IPS DF 4.7 (cell line): ENCODE measurements around the gene JAG1.
"Not testable (repeated sequence)": the region's sequence is repeated elsewhere in the genome, so short reads cannot be mapped to it uniquely, and the experiment has no call there.

Experiments
- DNase-seq: peaks from one replicate; pipeline ENCODE4 v3.0.0-alpha.2; 2013; ENCODE audit warnings: low spot score; ENCODE audit errors: extremely low read depth

The JAG1 gene

GRCh38 chr20:10613911-10614310, 59.9 kb downstream of the JAG1 start:
- DNase-seq, result no peak

DNA sequence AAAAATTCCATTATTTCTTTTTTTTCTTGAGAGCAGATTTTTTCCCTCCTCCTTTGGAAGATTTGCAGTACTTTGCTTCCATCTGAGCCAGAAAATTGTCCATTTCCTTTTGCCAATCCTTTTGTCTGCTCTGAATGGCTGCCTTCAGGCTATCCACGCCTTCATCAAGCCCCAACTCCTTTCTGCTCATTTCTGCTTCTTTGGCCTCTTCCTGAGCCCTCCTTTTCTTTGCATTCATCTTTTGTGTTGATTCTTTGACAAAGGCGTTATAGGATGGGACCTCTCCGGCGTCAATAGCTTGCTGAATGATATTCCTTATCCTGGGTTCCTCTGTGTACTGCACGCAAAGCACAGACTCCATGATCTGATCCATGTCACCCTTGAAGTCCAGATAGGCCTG, 60.4 kb downstream of the JAG1 start:
- DNase-seq, result not testable (repeated sequence)

GRCh38 chr20:10611357-10611756, 62.4 kb downstream of the JAG1 start:
- no peak for DNase-seq

DNA sequence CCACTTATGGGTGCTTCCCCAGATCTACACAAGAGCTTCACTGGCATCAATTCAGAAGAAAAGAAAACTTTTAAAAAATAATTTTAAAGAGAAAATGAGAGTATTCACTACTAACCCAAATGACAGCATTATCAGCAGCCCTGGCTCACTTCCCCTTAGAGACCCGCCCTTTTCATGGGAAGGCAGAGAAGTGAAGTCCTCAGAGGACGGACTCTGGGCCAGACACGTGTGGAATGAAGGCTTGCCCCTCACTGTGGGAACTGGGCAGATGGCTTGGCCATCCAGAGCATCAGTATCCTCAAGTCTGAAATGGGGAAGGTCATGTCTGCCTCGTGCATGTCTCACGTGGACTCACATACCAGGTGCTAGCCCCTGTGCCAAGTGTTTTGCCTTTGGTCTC, 63.5 kb downstream of the JAG1 start:
- no peak for DNase-seq

DNA sequence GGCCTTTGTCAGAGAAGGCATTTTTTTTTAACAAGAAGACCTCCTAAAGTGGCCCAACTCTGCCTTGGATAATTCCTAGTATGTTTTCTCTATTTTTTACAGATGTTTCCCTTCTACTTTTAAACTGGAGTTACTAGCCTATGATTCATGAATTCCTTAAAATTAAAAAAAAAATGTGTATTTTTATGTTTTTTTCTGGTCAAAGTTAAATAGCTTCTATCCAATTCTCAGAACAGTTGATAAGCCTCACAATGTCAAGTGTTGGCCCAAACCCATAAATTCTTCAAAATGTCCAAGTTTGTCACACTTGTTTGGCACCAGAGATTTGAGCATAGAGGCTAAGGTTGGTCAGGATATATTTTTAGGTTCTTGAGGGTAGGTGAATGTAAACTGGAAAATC, 64.0 kb downstream of the JAG1 start:
- no peak for DNase-seq

DNA sequence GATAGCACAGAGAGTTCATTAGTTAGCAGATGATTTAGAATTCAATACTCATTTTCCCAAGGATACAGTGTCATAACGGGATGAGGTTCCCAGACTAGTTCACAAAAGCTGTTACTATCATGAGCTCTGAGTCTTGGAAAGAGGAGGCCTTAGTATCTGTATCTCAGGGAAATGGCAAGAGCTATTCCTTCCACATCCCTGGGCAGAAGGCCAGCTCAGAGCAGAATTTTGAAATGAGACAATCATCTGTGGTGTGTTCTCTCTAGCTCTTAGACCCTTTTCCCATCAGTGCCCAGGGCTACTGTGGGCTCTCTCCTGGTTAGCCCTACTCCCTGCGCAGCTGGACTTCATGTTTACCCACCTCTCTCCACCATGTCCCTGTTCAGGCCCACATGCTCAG, 64.5 kb downstream of the JAG1 start:
- DNase-seq, result no peak

- DNase-seq, result no peak
These were observed 68.1 kb downstream of the JAG1 start for GRCh38 chr20:10605547-10606195.

DNA sequence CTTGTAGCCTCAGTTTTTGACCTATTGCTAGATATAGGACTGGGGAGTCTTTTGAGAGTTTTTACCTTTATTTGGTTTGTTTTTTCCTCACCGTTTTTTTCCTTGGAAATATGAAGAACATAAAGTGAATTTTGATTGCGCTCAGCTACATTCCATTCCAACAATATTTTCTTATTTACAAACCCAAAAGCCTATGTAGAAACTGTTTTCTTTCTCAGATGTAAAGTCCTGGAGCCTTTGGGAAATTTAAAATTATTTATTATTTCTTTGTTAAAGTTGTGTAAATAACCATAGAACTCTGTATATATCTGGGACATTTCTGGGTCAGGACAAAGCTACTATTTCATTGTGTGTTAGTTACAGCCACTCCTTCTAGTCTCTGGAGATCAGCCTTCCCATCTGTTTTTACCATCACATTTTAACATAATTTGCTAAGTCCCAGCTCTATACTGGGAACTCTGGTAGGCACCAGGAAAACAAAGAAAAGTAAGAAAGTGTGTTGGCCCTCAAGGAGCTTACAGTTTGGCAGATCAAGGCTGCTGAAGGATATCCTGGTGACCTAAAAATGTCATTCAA, 68.8 kb downstream of the JAG1 start:
- no peak for DNase-seq

DNA sequence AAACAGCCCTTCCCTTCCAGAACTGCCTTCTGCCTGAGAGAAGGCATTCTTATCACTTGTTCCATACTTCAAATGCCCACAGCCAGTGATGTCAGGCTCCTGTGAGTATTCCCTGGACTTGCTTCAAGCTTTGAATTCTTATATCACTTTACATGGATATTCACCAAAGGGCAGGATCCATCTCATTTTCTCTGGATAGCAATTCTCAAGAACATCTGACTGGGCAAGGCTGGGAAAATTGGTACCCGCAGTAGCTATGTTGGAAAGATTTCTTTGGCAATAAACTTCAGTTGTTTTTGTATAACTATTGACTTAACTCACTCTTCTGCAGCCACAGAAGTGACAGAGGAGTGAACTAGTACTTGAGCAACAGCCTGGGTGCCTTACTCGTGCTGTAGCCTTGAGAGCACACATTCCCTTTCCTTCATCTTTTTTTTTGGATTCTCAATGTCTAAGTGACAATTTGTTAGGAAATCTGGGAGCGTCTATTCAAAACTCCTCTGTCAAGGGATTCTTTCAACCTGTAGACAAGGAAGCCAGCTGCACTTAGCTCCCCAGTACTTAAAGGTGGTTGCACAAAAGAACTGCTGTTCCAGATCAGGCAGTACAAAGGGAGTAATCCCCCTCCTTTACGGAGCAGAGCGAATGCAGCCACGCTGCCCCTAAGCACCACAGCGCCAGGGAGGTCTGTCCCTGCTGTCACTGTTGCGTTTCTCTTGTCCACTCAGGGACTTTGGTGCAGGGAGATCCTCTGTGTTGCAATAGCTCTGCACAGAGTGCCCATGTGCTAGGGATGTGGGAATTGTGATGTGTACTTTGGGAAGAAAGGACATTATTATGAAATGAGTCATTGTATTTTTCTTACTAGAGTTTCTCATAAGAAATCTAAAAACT, 69.6 kb downstream of the JAG1 start:
- no peak for DNase-seq

- DNase-seq, result no peak
These were observed 70.4 kb downstream of the JAG1 start for GRCh38 chr20:10603378-10603777.

- DNase-seq, result no peak
These were observed 71.5 kb downstream of the JAG1 start for GRCh38 chr20:10602221-10602871.

DNA sequence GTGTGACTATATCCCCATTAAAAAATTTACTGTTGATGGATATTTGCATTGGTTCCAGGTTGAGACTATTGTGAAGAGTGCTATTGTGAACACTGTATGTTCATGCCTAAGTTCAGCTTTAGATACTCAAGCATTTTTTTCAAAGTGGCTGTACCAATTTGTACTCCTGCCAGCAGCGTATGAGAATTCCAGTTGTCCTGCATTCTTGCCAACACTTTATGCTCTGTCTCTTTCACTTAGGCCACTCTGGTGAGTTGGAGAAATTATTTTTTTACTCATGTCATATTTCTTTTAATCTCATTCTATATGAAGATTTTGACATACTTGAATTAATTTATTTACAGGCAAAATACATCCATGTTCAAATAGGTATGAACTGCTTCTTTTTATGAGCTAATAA, 76.2 kb downstream of the JAG1 start:
- no peak for DNase-seq

DNA sequence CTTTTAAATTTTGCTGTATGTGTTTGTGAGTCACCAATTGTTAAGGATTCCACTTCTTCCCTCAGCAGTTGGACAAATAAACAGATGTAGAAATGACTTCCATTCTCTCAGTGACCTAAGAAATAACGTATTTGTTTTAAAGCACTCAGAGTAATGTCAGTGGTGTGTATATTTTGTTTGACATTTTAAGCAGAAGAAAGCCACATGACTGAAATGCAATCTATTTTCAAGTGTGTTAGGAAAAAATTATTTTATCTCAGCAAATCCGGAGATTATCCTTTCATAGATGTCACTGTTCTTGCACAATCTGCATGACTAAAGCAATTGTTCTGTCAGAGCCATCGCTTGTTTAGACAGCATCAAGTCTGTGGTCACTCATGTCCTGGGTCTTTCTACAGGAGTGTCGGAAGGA, 77.1 kb downstream of the JAG1 start:
- DNase-seq, result no peak

DNA sequence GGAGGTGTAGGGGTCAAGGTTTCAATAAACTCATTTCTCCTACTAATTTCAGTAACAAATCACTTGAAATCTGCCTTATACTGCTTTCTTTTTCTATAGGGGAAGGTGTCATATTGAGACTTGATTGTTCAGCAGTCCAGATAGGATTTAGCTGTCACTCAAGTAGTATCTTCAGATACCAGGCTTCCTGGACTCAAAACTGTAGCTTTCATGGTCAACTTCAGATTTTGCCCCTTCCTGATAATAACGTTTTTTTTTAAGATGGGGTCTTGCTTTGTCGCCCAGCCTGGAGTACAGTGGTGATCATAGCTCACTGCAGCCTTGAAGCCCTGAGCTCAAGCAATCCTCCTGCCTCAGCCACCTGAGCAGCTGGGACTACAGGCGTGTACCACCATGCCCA, 77.8 kb downstream of the JAG1 start:
- DNase-seq, result no peak

DNA sequence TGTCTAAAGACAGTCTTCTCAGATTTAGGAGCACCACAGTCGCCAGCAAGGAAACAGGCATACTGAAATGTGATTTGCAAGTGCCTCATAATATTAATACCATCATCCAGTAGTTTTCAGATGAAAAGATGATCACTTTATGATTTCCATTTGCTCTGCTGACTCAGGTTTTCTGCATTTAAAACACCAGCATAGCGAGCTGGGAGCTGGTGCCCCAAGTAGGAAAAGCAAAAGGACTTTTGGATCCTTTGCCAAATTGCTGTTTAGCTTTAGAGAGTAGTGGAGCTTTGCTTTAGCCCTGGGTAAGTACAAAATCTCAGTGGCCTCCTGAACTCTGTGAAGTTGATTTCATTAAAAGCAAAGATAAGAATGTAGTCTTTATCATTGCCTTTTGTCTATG, 78.5 kb downstream of the JAG1 start:
- no peak for DNase-seq

- no peak for DNase-seq
These were observed 79.4 kb downstream of the JAG1 start for GRCh38 chr20:10594296-10594868.

DNA sequence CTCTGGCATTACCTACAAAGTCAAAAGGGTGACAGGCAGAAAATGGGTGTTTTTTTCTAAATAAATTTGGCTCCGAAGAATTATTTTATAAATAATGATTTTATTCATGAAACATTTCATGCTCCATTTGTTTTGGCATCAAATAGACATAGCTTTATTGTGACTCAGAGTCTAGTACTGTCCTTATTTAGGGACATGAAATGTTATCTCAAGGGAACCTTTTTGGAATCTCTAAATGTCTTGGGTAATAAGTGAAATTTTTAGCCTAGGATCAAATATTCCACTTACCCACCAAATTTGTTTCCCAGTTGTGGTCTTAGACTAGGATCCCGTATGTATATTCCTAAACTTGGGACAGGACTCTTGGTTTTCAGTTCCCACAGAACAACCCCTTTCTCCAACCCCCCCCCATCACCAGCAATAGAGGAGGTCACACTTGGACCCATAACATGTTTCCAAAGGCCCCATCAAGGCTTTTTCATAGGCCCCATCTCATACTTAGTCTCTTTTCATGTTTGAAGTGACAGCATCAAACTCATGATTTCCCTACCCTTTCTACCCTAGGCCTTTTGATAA, 81.8 kb downstream of the JAG1 start:
- no peak for DNase-seq

- DNase-seq, result no peak
These were observed 82.7 kb downstream of the JAG1 start for GRCh38 chr20:10590950-10591671.

GRCh38 chr20:10590446-10590845, 83.4 kb downstream of the JAG1 start:
- not testable (repeated sequence) for DNase-seq
